LNCaP clone FGC (cell line): Measurements from ENCODE around the gene BEND6.

ENCODE experiments used
- DNase-seq: peaks from one replicate; pipeline ENCODE4 v3.0.0-alpha.2; 2011; ENCODE audit warnings: low read depth
- H3K4me3 ChIP-seq: 2 replicates; pipeline ENCODE4 v1.5.1; 2011; ENCODE audit warnings: mild to moderate bottlenecking, low read depth, low read length, control low read depth
- CTCF ChIP-seq: IDR thresholded peaks from 2 replicates; pipeline ENCODE4 v1.5.1; 2012; ENCODE audit warnings: mild to moderate bottlenecking; ENCODE audit not compliant: control insufficient read depth, insufficient read depth; ENCODE audit errors: extremely low read depth

The BEND6 gene

GRCh38 chr6:56970849-56971248, 15.9 kb downstream of the BEND6 start:
- DNase-seq, result no peak

GRCh38 chr6:56977192-56977591, 22.3 kb downstream of the BEND6 start:
- no peak overlapping the region for H3K4me3 ChIP-seq
- no peak for DNase-seq
- no peak for TF ChIP-seq CTCF

More at GRCh38 chr6:56970849-56971248, 15.9 kb downstream of the BEND6 start:
- H3K4me3 ChIP-seq, result no peak overlapping the region
- no peak for TF ChIP-seq CTCF

GRCh38 chr6:56978530-56978929, 23.6 kb downstream of the BEND6 start:
- no peak for DNase-seq
- H3K4me3 ChIP-seq, result no peak overlapping the region
- no peak for TF ChIP-seq CTCF

GRCh38 chr6:56984361-56984760, 29.5 kb downstream of the BEND6 start:
- no peak overlapping the region for H3K4me3 ChIP-seq
- TF ChIP-seq CTCF, result no peak
- no peak for DNase-seq

GRCh38 chr6:56984884-56985283, 30.0 kb downstream of the BEND6 start:
- H3K4me3 ChIP-seq, result no peak overlapping the region
- DNase-seq, result no peak
- no peak for TF ChIP-seq CTCF

GRCh38 chr6:56986611-56987010, 31.7 kb downstream of the BEND6 start:
- H3K4me3 ChIP-seq, result no peak overlapping the region
- TF ChIP-seq CTCF, result no peak
- DNase-seq, result no peak

GRCh38 chr6:56988145-56988544, 33.2 kb downstream of the BEND6 start:
- DNase-seq, result no peak
- no peak for TF ChIP-seq CTCF
- no peak overlapping the region for H3K4me3 ChIP-seq
